ENCODE measurements around the gene BCAS3.
A peak's percentile ranks its signal among the peaks of the same experiment; 100 is the strongest.

The BCAS3 gene

DNA sequence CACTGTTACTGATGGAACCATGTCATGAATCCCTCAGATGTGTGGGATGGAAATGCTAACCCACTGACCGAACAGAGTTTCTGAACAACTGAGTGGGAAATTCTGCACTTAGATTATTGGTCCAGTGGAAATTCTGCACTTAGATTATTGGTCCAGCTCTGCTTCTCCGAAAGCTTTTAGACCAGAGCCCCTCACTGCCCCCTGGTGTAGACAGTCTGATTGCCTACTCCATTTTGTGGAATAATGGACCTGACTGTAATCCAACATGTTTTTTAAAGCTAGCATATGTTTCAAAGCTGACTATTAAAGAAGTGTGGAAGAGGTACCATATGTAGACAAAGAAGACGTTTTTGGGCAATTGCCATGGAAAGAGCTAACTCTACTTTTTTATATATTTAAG lies 671.7 kb downstream of the BCAS3 start:
- no peak overlapping the region for H3K9ac ChIP-seq (ENCODE audit: low read length)
- H3K9me3 ChIP-seq (ENCODE audit: low read length): no peaks in the 10 kb centered on the region
- TF ChIP-seq EZH2 (IDR thresholded peaks at IDR 0.05; ENCODE audit: borderline replicate concordance, low read length): no peak
- TF ChIP-seq, protein P1, sequence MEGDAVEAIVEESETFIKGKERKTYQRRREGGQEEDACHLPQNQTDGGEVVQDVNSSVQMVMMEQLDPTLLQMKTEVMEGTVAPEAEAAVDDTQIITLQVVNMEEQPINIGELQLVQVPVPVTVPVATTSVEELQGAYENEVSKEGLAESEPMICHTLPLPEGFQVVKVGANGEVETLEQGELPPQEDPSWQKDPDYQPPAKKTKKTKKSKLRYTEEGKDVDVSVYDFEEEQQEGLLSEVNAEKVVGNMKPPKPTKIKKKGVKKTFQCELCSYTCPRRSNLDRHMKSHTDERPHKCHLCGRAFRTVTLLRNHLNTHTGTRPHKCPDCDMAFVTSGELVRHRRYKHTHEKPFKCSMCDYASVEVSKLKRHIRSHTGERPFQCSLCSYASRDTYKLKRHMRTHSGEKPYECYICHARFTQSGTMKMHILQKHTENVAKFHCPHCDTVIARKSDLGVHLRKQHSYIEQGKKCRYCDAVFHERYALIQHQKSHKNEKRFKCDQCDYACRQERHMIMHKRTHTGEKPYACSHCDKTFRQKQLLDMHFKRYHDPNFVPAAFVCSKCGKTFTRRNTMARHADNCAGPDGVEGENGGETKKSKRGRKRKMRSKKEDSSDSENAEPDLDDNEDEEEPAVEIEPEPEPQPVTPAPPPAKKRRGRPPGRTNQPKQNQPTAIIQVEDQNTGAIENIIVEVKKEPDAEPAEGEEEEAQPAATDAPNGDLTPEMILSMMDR (IDR thresholded peaks at IDR 0.05; ENCODE audit: low read length): peak; percentile 37; the same call in 1 of the 2 replicates
- H2AFZ ChIP-seq (ENCODE audit: low read length): no peak overlapping the region
- H3K4me2 ChIP-seq (ENCODE audit: low read length): no peak overlapping the region
- H3K9me2 ChIP-seq (ENCODE audit: low read depth, low read length): no peaks in the 10 kb centered on the region
- no peaks in the 10 kb centered on the region for H3F3A ChIP-seq (ENCODE audit: insufficient read depth, low read length)
- no peaks in the 10 kb centered on the region for H3K79me2 ChIP-seq (ENCODE audit: insufficient read depth, low read length)
- no peaks in the 10 kb centered on the region for H3K27me3 ChIP-seq (ENCODE audit: insufficient read depth, low read length)
- H3K4me1 ChIP-seq (ENCODE audit: insufficient read depth, low read length, severe bottlenecking): no peaks in the 10 kb centered on the region
- no peak overlapping the region for H3K27ac ChIP-seq (ENCODE audit: low read depth, low read length, poor library complexity, severe bottlenecking)
- H4K20me1 ChIP-seq (ENCODE audit: insufficient read depth, low read length): no peaks in the 10 kb centered on the region
- no peak overlapping the region for H3K4me3 ChIP-seq (ENCODE audit: low read depth, low read length, poor library complexity, severe bottlenecking)
- H3K36me3 ChIP-seq (ENCODE audit: insufficient read depth, low read length): no peaks in the 10 kb centered on the region

DNA sequence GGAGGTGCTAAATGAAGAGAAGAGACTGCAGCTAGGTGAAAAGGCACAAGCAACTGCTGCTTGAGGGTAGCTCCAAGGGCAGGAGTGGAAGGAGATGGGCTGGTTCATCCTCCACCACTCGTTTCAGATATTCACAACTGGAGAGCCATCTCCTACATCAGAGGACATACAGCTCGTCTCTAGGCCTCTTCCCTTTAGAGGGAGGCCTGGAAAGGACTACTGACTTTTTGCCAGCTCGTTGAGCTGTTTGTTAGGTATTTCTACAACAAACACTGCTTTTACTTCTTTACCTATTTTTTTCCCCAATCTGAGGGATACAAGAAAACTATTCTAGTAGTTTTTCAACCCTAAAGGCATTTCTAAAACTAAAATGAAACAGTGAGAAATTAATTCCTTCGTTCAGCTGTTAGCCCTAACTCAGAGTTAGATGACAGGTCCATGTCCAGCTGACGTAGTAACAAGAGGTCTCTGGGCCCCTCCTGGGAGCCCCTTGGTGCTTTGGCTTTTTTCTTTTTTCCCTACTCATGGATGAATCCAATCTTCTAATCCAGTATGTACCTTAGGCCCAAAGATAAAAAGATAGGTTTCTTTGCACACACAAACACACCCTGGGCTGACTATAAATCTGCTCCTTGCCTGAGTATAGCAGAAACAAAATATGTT lies 674.2 kb downstream of the BCAS3 start:
- no peaks in the 10 kb centered on the region for H3K9me3 ChIP-seq (ENCODE audit: low read length)
- H3K9ac ChIP-seq (ENCODE audit: low read length): no peak overlapping the region
- no peak overlapping the region for H3K27ac ChIP-seq (ENCODE audit: low read depth, low read length, poor library complexity, severe bottlenecking)
- H3K4me1 ChIP-seq (ENCODE audit: insufficient read depth, low read length, severe bottlenecking): no peaks in the 10 kb centered on the region
- H4K20me1 ChIP-seq (ENCODE audit: insufficient read depth, low read length): no peaks in the 10 kb centered on the region
- H3K9me2 ChIP-seq (ENCODE audit: low read depth, low read length): no peaks in the 10 kb centered on the region
- H2AFZ ChIP-seq (ENCODE audit: low read length): no peak overlapping the region
- H3K79me2 ChIP-seq (ENCODE audit: insufficient read depth, low read length): no peaks in the 10 kb centered on the region
- no peaks in the 10 kb centered on the region for H3F3A ChIP-seq (ENCODE audit: insufficient read depth, low read length)
- H3K36me3 ChIP-seq (ENCODE audit: insufficient read depth, low read length): no peaks in the 10 kb centered on the region
- no peaks in the 10 kb centered on the region for H3K27me3 ChIP-seq (ENCODE audit: insufficient read depth, low read length)
- H3K4me3 ChIP-seq (ENCODE audit: low read depth, low read length, poor library complexity, severe bottlenecking): no peak overlapping the region
- no peak overlapping the region for H3K4me2 ChIP-seq (ENCODE audit: low read length)
- TF ChIP-seq, protein P1 (IDR thresholded peaks at IDR 0.05; ENCODE audit: low read length): no peak
- TF ChIP-seq EZH2 (IDR thresholded peaks at IDR 0.05; ENCODE audit: borderline replicate concordance, low read length): no peak

DNA sequence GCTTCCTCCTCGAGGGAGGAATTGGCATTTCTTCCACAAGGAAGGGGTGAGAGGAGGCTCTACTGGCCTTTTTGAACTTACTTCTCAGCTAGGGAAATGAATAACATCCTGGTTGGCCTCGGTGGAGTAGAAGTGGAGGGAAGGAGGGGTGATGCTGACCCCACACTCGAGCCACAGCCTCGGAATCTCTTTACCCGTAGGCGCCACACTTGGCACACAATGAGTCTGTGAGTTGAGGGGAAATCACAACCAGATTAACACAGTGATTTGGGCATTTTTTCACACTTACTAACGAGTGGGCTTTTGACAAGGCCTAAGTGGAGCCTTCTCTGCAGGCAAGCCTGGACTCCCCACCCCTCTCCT lies 674.7 kb downstream of the BCAS3 start:
- H3K4me1 ChIP-seq (ENCODE audit: insufficient read depth, low read length, severe bottlenecking): no peaks in the 10 kb centered on the region
- no peak overlapping the region for H3K27ac ChIP-seq (ENCODE audit: low read depth, low read length, poor library complexity, severe bottlenecking)
- H4K20me1 ChIP-seq (ENCODE audit: insufficient read depth, low read length): no peaks in the 10 kb centered on the region
- H3F3A ChIP-seq (ENCODE audit: insufficient read depth, low read length): no peaks in the 10 kb centered on the region
- no peaks in the 10 kb centered on the region for H3K36me3 ChIP-seq (ENCODE audit: insufficient read depth, low read length)
- no peaks in the 10 kb centered on the region for H3K27me3 ChIP-seq (ENCODE audit: insufficient read depth, low read length)
- no peaks in the 10 kb centered on the region for H3K79me2 ChIP-seq (ENCODE audit: insufficient read depth, low read length)
- H3K9ac ChIP-seq (ENCODE audit: low read length): no peak overlapping the region
- TF ChIP-seq, protein P1 (IDR thresholded peaks at IDR 0.05; ENCODE audit: low read length): no peak
- no peak for TF ChIP-seq EZH2 (IDR thresholded peaks at IDR 0.05; ENCODE audit: borderline replicate concordance, low read length)
- H3K4me2 ChIP-seq (ENCODE audit: low read length): no peak overlapping the region
- H3K4me3 ChIP-seq (ENCODE audit: low read depth, low read length, poor library complexity, severe bottlenecking): no peak overlapping the region
- no peaks in the 10 kb centered on the region for H3K9me3 ChIP-seq (ENCODE audit: low read length)
- H2AFZ ChIP-seq (ENCODE audit: low read length): no peak overlapping the region
- no peaks in the 10 kb centered on the region for H3K9me2 ChIP-seq (ENCODE audit: low read depth, low read length)

Measured in OCI-LY1 (cell line).